ENCODE results near the gene ZWILCH.
"Not testable (repeated sequence)": the region's sequence is repeated elsewhere in the genome, so short reads cannot be mapped to it uniquely, and the experiment has no call there.

The ZWILCH gene

GRCh38 chr15:66488525-66488924 lies 16.6 kb upstream of the ZWILCH start:
- DNase-seq (ENCODE audit: low spot score) = no peak

DNA sequence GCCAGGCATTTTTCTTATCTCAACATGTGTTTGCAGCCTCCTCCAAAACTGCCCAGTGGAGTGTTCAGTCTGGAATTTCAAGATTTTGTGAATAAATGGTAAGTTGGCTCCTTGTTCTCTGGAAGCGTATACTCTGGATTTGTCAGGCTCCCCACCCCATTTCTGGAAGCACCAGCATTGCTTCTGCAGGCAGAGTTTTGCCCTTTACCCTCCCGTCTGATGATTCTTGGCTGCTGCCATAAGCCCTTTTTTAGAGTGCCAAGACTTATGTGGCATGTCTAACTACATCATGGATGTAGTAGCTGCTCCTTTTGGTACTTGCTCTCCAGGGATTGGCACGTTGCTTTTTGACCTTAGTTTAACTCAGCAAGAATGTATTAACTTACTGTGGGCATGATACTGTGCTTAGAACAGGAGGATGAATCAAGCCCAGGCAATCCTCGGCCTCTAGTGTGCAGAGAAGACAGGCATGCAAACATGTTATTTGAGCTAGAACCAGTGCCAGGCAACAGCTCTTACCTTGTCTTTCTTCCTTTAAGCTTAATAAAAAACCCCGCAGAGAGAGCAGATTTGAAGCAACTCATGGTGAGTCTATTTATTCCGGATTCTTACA lies 15.8 kb upstream of the ZWILCH start:
- no peak for DNase-seq (ENCODE audit: low spot score)

GRCh38 chr15:66491846-66492245 lies 13.3 kb upstream of the ZWILCH start:
- DNase-seq (ENCODE audit: low spot score) = no peak

DNA sequence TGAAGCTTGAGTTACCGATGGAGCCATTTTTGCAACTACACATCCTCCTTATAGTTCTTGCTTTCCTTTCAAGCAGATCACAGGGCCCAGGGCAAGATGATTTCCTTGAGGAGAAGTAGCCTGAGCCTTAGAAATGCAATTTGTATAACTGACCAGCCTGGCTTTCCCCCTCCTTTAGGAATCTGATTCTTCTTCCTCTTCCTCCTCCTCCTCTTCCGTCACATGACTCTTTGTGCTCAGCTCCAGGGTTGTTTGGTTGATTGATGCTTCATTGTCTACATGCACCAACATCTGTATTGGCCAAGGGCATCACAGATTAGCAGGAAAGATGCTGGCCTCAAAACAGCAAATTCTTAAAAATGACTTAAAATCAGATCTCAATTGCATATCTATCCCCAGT lies 10.9 kb upstream of the ZWILCH start:
- DNase-seq (ENCODE audit: low spot score) = no peak

DNA sequence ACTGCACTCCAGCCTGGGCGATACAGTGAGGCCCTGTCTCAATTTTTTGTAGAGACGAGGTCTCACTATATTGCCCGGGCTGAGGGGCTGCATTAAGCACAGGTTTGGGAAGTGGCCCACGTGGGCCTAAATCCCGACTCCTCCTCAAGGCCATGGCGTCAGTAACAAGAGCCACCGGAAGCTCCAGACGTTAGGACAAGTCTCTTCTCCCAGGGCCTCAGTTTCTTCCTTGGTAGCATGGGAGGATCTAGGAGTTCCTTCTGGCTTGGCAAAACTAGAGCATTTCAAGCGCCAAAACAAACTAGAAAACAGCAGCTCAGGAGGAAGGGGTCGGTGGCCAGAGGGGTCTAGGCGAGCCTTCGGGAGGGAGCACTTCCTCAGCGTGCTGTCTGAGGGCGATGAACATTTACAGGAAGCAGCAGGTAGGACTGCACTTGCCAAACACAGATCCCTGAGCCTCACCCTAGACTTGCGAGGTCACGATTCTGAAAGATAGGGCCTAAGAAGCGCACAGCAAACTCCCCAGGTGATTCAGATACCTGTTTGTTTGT lies 8.1 kb upstream of the ZWILCH start:
- no peak for DNase-seq (ENCODE audit: low spot score)

- DNase-seq (ENCODE audit: low spot score) = peak; percentile 93
These were observed 7.3 kb upstream of the ZWILCH start, which contains the start of gene SNAPC5 for GRCh38 chr15:66497502-66498455. Gene SNAPC5, minus strand, starts transcription at chr15:66497762. Its CDS starts 31 bp downstream, at chr15:66497731.

GRCh38 chr15:66498501-66499386 lies 6.4 kb upstream of the ZWILCH start:
- no peak for DNase-seq (ENCODE audit: low spot score)

DNA sequence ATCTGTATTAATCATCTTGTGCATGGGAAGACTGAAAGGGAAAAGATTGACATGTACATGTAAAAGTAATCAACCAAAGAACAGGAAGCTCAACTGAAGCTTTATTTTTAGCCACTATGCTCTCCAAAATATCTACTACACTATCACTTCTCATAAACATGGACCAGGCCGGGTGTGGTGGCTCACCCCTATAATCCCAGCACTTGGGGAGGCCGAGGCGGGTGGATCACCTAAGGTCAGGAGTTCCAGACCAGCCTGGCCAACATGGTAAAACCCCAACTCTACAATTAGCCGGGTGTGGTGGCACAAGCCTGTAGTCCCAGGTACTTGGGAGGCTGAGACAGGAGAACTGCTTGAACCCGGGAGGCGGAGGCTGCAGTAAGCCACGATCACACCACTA lies 4.8 kb upstream of the ZWILCH start:
- not testable (repeated sequence) for DNase-seq (ENCODE audit: low spot score)

DNA sequence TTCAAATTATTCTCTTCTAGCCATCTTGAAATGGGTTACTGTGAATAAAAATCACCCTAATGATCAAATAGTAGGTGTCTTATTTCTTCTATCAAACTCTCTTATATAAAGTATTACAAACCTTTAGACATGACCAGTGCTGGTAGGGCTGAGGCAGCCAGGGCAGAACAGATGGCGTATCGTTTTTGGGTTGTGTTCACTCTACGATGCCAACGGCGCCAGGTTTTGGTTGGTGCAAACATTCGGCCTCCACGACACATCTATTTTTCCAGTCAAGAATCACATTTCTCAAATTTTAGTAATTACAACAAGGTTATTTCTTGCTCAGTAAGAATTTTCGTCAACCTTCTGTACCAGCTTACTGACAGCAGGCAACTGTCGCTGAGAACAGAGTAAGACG lies 2.6 kb upstream of the ZWILCH start:
- DNase-seq (ENCODE audit: low spot score) = no peak

DNA sequence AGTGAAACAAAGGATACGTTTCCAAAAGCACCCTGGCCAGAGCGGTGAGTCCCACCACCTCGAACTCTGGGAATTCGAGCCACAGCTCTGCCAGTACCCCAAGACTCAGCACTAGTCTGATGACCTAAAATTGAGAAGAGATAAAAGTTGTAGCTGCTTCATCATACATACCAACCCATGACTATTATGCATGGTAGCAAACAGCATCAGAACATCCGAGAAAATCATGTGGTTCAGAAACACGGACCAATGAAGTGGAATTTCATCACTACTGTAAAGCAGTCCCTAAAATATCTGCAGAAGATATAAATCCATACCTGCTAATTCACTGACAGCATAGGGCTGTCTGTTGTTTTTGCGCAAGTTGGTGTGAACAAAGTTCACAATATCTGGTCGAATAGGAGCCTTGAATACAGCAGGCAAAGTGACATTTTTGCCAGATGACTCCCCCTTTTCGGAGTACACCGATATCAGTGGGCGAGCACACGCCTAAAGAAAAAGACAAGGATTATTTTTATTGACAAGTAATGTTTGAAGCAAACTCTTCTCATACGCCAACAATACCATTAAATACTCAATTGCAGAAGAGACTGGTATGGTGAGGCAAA lies 2.0 kb upstream of the ZWILCH start:
- DNase-seq (ENCODE audit: low spot score) = not testable (repeated sequence)

DNA sequence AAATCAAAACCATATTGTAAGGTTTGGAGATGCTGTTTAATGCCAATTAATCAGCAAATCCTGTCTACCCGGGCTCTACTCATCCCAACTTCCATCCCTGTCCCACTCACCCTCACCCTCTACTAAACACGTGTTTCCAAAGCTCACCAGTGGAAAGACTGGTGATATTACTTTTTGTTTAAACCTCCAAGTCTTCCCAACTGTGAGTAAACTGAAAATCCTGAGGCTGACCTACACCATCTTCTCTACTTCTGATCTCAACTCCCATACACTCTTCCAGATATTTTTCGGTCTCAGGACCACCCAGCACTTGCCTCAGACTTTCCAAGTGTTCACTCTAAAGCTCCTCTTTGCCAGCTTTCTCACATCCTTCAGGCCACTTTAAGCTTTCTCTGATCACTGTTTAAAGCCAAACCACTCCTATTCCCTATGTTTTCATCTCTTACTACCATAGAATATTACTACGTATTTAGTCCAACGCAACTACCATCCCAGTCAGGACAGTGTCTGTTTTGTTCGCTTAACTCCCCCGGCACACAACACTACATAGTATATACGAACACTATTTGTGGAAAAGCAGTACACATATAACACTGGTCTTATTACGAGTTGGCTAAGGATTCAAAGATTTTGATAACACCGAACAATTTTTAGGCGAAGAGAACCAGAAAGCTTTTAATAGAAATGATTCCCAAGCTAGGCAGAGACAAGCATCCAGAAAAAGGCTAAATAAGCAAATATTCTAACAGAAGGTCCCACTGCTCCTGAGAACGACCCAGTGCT lies 1.2 kb upstream of the ZWILCH start:
- no peak for DNase-seq (ENCODE audit: low spot score)

- no peak for DNase-seq (ENCODE audit: low spot score)
These were observed 295 bp downstream of the ZWILCH start for GRCh38 chr15:66505430-66505811.

DNA sequence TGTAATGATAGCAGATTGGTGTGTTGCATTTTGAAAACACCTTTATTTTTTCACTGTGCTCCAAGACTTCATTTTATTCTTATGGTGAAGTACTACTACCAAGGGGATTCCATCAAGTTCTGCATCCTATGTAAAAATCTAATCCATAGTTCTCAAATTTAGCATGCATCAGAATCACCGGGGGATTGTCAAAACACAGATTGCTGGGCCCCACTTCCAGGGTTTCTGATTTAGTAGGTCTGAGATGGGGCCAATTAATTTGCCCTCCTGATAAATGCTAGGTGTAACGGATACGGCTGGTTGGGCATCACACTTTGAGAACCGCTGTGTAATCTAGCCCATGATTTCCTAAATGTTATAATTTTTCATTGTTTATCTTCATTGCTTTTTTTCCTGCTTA lies 692 bp downstream of the ZWILCH start:
- DNase-seq (ENCODE audit: low spot score) = no peak

DNA sequence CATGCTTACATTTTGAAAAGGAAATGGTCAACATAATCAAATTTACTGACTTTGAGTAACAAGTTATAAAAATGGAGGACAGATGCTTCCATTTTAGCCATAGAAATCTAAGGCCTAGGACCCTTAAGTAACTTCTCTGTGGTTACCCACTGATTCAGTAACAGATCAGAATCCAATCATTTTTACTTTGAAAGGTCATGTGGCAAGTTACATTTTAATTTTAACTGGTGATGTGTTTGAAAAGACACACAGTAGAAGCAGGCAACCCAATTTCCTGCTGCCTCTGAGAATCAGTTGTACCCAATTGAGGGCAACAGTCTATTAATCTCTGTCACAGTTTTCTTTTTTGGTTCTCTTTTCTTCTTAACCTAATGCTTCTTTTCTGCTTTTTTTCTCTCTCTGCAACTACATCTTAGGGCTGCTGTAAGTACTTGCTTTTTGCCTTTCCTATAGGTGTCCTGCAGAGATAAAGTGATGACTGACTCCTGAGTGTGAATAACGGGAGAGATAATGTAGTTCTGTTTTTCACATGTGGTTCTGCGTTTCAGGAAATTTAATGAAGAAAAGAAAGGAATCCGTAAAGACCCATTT lies 3.3 kb downstream of the ZWILCH start:
- DNase-seq (ENCODE audit: low spot score) = no peak

DNA sequence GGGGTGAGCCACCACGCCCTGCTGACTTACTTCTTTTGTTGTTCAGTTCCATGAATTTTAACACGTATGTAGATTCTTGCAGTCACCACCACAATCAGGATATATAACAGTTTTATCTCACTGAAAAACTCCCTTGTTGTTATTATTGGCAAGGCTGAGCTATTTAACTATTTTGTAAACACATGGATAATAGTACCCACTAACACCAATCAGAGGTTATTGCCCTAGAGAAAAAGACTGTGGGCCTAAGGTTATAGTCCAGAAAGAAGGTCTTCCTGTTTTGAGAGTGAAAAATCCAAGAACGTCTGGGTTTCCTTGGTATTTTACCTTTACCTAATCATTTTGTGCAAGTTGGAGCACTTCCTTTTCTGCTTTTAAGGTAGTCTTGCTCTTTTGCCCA lies 9.5 kb downstream of the ZWILCH start:
- DNase-seq (ENCODE audit: low spot score) = no peak

- DNase-seq (ENCODE audit: low spot score) = peak; percentile 60
These were observed 10.8 kb downstream of the ZWILCH start for GRCh38 chr15:66515901-66516322.

- DNase-seq (ENCODE audit: low spot score) = no peak
These were observed 18.8 kb downstream of the ZWILCH start for GRCh38 chr15:66523926-66524325.

- DNase-seq (ENCODE audit: low spot score) = no peak
These were observed 19.7 kb downstream of the ZWILCH start for GRCh38 chr15:66524838-66525237.

GRCh38 chr15:66535056-66535455 lies 29.9 kb downstream of the ZWILCH start:
- no peak for DNase-seq (ENCODE audit: low spot score)

- DNase-seq (ENCODE audit: low spot score) = no peak
These were observed 37.8 kb downstream of the ZWILCH start for GRCh38 chr15:66542896-66543295.
